Suprapubic skin (tissue), 4 donors: Measurements from ENCODE around the gene SBSN. TPM values are rescaled to one million over a fixed set of nuclear protein-coding genes. Genes with fewer than 3 reads are reported as not detected.
A peak's percentile ranks its signal among the peaks of the same experiment; 100 is the strongest.

Experiments used
- DNase-seq, 2 donors: peaks; one replicate each; pipeline ENCODE4 v3.0.0-alpha.2; 2019; ENCODE audit warnings: low spot score in 2 of 2
- H3K27ac ChIP-seq: fragments of 200-600 bp; sonication (generic); one replicate; pipeline ENCODE4 v1.5.1; 2019
- H3K27me3 ChIP-seq: fragments of 200-600 bp; sonication (generic); one replicate; pipeline ENCODE4 v1.5.1; 2019
- H3K36me3 ChIP-seq: fragments of 200-600 bp; sonication (generic); one replicate; pipeline ENCODE4 v1.5.1; 2019
- H3K4me1 ChIP-seq: fragments of 200-600 bp; sonication (generic); one replicate; pipeline ENCODE4 v1.5.1; 2019
- H3K4me3 ChIP-seq: fragments of 200-600 bp; sonication (generic); one replicate; pipeline ENCODE4 v1.5.1; 2019; ENCODE audit warnings: mild to moderate bottlenecking
- H3K9me3 ChIP-seq: fragments of 200-600 bp; sonication (generic); one replicate; pipeline ENCODE4 v1.5.1; 2019
- CTCF ChIP-seq, 2 donors: fragments of 200-600 bp in 1 of 2; fragments of 450-650 bp in 1 of 2; sonication (generic) in 1 of 2; IDR thresholded peaks; one replicate each; pipeline ENCODE4 v1.5.1; 2016 to 2019; ENCODE audit warnings: antibody characterized with exemption in 2 of 2, mild to moderate bottlenecking in 1 of 2, moderate library complexity in 1 of 2
- EP300 ChIP-seq: sonication (generic); formaldehyde crosslinking; IDR thresholded peaks from one replicate; pipeline ENCODE4 v1.6.1; 2017; ENCODE audit warnings: antibody characterized with exemption
- POLR2A ChIP-seq, 2 donors: fragments of 450-650 bp; IDR thresholded peaks; one replicate each; pipeline ENCODE4 v1.6.1; 2017; ENCODE audit warnings: antibody characterized with exemption in 2 of 2, mild to moderate bottlenecking in 2 of 2, moderate library complexity in 2 of 2
- POLR2AphosphoS5 ChIP-seq, 3 donors: sonication (generic); formaldehyde crosslinking; IDR thresholded peaks; one replicate each; pipeline ENCODE4 v1.6.1; 2017; ENCODE audit warnings: antibody characterized with exemption in 3 of 3
- WGBS: methylation state at CpG from one replicate; pipeline ENCODE4 v1.1.5; 2018; 5-methylcytosine and 5-hydroxymethylcytosine counted together
- total RNA-seq, 4 donors: library from RNA; depleted of rRNA; stranded (reverse); fragments of >200 nt; gene quantifications; one replicate each; pipeline ENCODE4 v1.1.0, GENCODE V29; 2016

SBSN gene
- total RNA-seq, 4 donors from 2014 or later = 308 to 1,594 (median 1,430) TPM

DNA sequence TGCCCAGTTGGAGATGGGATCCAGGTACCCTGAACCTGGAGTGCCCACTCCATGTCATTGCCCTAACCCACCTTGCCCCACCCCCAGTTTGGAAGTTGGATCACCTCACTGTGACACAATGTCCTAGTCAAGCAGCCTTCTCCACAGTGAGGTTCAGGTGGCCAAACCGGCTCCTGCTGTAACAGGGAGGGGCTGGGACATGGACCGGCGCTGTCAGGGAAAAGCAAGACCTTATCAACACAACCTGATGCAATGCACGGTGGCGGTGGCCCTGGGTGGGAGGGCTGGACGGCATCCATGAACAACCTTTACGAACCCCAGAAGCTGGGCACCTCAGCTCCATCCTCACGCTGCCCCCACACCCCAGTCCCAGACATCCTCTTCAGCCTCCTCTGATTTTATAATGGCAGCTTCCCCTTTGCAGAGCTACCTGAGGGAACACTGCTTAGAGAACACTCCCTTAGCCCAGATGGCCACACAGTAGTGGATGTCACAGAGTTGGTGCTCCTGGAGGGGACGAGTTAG, 36.2 kb downstream of the SBSN start:
- Histone ChIP-seq H3K9me3 (no peaks in the 10 kb centered on the region), H3K27me3 (peaks cover 11% of the 10 kb centered on the region), H3K36me3 (no peaks in the 10 kb centered on the region), H3K4me3 (no peak overlapping the region), H3K4me1 (peaks cover 54% of the 10 kb centered on the region), H3K27ac (peak overlapping the region; percentile 79)
- 83% methylated on average over 6 of the region's 9 CpGs for WGBS
- no peak for TF ChIP-seq EP300
- TF ChIP-seq POLR2A (IDR thresholded peaks at IDR 0.05) = no peak
- no peak for TF ChIP-seq POLR2AphosphoS5 (IDR thresholded peaks at IDR 0.05)
- no peak for TF ChIP-seq CTCF (IDR thresholded peaks at IDR 0.05)
- no peak for DNase-seq

DNA sequence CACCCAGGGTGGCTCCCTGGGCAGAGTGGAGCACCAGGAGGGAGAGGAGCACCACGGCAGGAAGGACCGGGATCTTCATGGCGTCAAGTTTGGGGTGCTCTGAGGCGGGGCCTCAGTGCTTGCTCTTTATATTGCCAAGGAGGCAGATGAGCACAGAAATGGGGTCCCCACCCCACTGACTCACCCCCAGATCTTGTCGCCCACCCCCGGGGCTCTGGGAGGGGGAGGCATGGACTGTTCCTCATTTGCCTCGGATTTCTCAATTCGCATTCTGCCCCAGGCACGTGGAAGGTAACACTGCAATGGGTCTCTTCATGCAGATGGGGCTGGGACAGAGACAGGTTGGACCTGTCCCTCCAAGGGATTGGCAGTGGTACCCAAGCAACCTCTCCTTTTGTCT, 37.7 kb downstream of the SBSN start, which contains the start of gene KRTDAP:
Gene KRTDAP (minus strand): TSS at position 101 of the 400 bp plus-strand sequence. CDS start 22 bp downstream, at position 79.
- no peaks in the 10 kb centered on the region for H3K36me3 ChIP-seq
- peak within 1 kb of the TSS; percentile 21 for H3K4me3 ChIP-seq
- H3K27me3 ChIP-seq = peaks cover 11% of the 10 kb centered on the region
- TF ChIP-seq CTCF (IDR thresholded peaks at IDR 0.05) = no peak
- TF ChIP-seq EP300 = no peak
- TF ChIP-seq POLR2AphosphoS5 (IDR thresholded peaks at IDR 0.05) = no peak
- no peak for TF ChIP-seq POLR2A (IDR thresholded peaks at IDR 0.05)
- H3K4me1 ChIP-seq = peaks cover 49% of the 10 kb centered on the region
- no peaks in the 10 kb centered on the region for H3K9me3 ChIP-seq
- DNase-seq = no peak
- H3K27ac ChIP-seq = peak within 1 kb of the TSS; percentile 79
- 57% methylated on average over 9 of the region's 9 CpGs for WGBS

DNA sequence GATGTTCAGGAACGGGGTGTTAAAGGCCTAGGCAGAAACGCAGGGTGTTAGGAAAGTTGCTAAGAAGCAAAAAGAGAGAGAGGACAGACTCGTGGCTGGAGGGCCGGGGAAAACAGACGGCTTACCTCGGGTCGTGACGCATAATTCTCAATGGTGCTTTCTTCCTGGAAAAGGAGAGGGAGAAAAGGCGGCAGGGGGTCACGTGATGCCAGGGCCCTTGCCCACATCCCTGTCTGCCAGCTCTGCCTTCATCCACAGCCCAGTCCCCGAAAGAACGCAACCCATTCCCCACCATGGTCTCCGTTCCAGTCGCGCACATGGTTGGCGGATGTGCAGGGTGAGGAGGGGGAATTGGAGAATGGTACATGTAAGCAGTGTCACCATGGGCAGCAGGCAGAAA, 39.4 kb downstream of the SBSN start:
- Histone ChIP-seq H3K27me3 (peaks cover 11% of the 10 kb centered on the region), H3K4me3 (peak overlapping the region; percentile 21), H3K4me1 (peaks cover 34% of the 10 kb centered on the region), H3K27ac (no peak overlapping the region), H3K36me3 (no peaks in the 10 kb centered on the region), H3K9me3 (no peaks in the 10 kb centered on the region)
- no peak for TF ChIP-seq CTCF (IDR thresholded peaks at IDR 0.05)
- TF ChIP-seq POLR2A (IDR thresholded peaks at IDR 0.05) = no peak
- TF ChIP-seq POLR2AphosphoS5 (IDR thresholded peaks at IDR 0.05) = no peak
- no peak for TF ChIP-seq EP300
- WGBS = 82% methylated on average over 16 of the region's 16 CpGs
- no peak for DNase-seq

- no peak for TF ChIP-seq POLR2A (IDR thresholded peaks at IDR 0.05)
- TF ChIP-seq POLR2AphosphoS5 (IDR thresholded peaks at IDR 0.05) = no peak
- TF ChIP-seq CTCF (IDR thresholded peaks at IDR 0.05) = no peak
- no peak for TF ChIP-seq EP300
These were observed 40.4 kb downstream of the SBSN start for GRCh38 chr19:35487656-35488182.

DNA sequence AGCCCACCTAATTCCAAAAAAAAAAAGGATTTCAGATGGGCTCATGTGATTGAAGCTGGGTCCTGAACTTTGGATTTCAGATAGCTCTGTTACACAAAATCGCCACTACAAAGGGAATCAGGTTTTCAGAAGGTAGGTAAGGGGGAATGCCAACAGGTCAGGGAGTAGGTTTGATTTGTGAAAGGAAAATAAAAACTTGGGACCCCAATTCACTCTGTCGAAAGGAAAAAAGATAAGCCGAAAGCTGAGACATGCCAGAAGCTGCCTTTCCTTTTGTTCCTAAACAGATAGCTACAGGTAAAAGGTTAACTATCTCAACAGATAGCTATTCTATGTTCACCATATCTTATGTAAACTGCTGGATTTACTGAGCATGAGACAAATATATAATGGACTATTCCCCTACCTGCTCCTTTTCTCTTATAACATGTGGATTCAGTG, 41.8 kb downstream of the SBSN start:
- TF ChIP-seq POLR2A (IDR thresholded peaks at IDR 0.05) (no peak), CTCF (IDR thresholded peaks at IDR 0.05) (no peak), EP300 (no peak)
- Histone ChIP-seq H3K27me3 (peaks cover 7% of the 10 kb centered on the region), H3K9me3 (no peaks in the 10 kb centered on the region), H3K36me3 (no peaks in the 10 kb centered on the region), H3K4me3 (no peak overlapping the region), H3K4me1 (peaks cover 12% of the 10 kb centered on the region), H3K27ac (no peak overlapping the region)
- no peak for DNase-seq
- 75% methylated on average over 3 of the region's 3 CpGs for WGBS

More at GRCh38 chr19:35487656-35488182, 40.4 kb downstream of the SBSN start:
- WGBS = 91% methylated on average over 10 of the region's 10 CpGs
- Histone ChIP-seq H3K27me3 (peaks cover 7% of the 10 kb centered on the region), H3K36me3 (no peaks in the 10 kb centered on the region), H3K27ac (no peak overlapping the region), H3K4me3 (peak overlapping the region; percentile 21), H3K9me3 (no peaks in the 10 kb centered on the region), H3K4me1 (peaks cover 26% of the 10 kb centered on the region)
- DNase-seq = no peak
